HepG2 (cell line): ENCODE measurements around the gene FYB2.

Experiments used
- CENPT ChIP-seq: sonication (generic); formaldehyde crosslinking; IDR thresholded peaks from 2 replicates; pipeline ENCODE4 v1.8.0; 2022; ENCODE audit warnings: low read depth, mild to moderate bottlenecking, moderate library complexity, missing genetic modification reagents
- GATAD2A ChIP-seq: IDR thresholded peaks from 2 replicates; pipeline ENCODE4 v1.6.1; 2016
- LBX2 ChIP-seq: sonication (generic); formaldehyde crosslinking; IDR thresholded peaks from 2 replicates; pipeline ENCODE4 v1.5.0; 2020; ENCODE audit warnings: missing genetic modification reagents, mild to moderate bottlenecking, borderline replicate concordance
- ZNF10 ChIP-seq: sonication (generic); formaldehyde crosslinking; IDR thresholded peaks from 2 replicates; pipeline ENCODE4 v1.4.0; 2020; ENCODE audit warnings: mild to moderate bottlenecking, low read depth, missing genetic modification reagents, borderline replicate concordance
- ZNF121 ChIP-seq: sonication (generic); formaldehyde crosslinking; IDR thresholded peaks from 2 replicates; pipeline ENCODE4 v1.5.0; 2020; ENCODE audit warnings: mild to moderate bottlenecking, missing genetic modification reagents
- ZNF354B ChIP-seq: sonication (generic); formaldehyde crosslinking; IDR thresholded peaks from 2 replicates; pipeline ENCODE4 v1.8.0; 2022; ENCODE audit warnings: mild to moderate bottlenecking, missing genetic modification reagents
- TF ChIP-seq, protein P1 (sequence below): conservative IDR thresholded peaks from 2 replicates; pipeline ENCODE4 v1.6.1; 2018; ENCODE audit warnings: missing genetic modification reagents
- TF ChIP-seq, protein P2 (sequence below), 2 experiments: sonication (generic) in 1 of 2; formaldehyde crosslinking in 1 of 2; IDR thresholded peaks; 2 replicates each; pipeline versions ENCODE4 v1.5.1 to v1.6.1; 2011 to 2020; ENCODE audit warnings: borderline replicate concordance in 1 of 2, low read depth in 1 of 2, low read length in 1 of 2, mild to moderate bottlenecking in 1 of 2, missing genetic modification reagents in 1 of 2, moderate library complexity in 1 of 2
- TF ChIP-seq, protein P3 (sequence below): IDR thresholded peaks from 2 replicates; pipeline ENCODE4 v1.6.1; 2016; ENCODE audit warnings: missing biosample characterization, missing genetic modification reagents, low read depth
- TF ChIP-seq, protein P4 (sequence below): sonication (generic); formaldehyde crosslinking; IDR thresholded peaks from 2 replicates; pipeline ENCODE4 v1.5.0; 2020; ENCODE audit warnings: mild to moderate bottlenecking, missing genetic modification reagents, moderate library complexity
- TF ChIP-seq, protein P5 (sequence below): sonication (generic); formaldehyde crosslinking; IDR thresholded peaks from one replicate; pipeline ENCODE4 v1.5.1; 2020; ENCODE audit warnings: mild to moderate bottlenecking, missing genetic modification reagents; ENCODE audit errors: not compliant biosample characterization

DNA sequence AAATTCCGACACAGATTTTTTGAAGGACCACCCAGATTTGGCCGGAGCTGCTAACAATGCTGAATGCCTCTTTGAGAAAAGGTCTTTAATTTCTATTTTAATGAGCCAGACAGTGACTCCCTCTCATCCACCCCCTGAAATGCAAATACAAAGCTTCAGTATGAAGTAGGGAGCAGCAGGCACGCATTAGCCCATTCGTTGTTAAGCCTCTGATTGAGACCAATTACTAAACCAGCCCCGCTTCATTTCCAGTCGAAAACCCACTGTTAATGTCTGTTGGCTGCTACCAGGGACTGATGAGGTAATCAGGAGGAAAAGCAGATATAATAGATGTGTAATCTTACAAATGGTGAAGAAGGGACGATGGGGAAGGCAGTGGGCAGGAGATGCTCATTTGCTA, 30.5 kb upstream of the FYB2 start:
- TF ChIP-seq, protein P1, sequence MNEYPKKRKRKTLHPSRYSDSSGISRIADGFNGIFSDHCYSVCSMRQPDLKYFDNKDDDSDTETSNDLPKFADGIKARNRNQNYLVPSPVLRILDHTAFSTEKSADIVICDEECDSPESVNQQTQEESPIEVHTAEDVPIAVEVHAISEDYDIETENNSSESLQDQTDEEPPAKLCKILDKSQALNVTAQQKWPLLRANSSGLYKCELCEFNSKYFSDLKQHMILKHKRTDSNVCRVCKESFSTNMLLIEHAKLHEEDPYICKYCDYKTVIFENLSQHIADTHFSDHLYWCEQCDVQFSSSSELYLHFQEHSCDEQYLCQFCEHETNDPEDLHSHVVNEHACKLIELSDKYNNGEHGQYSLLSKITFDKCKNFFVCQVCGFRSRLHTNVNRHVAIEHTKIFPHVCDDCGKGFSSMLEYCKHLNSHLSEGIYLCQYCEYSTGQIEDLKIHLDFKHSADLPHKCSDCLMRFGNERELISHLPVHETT (CRISPR knock-in tag), result no peak
- no peak for TF ChIP-seq ZNF121
- TF ChIP-seq, protein P2, sequence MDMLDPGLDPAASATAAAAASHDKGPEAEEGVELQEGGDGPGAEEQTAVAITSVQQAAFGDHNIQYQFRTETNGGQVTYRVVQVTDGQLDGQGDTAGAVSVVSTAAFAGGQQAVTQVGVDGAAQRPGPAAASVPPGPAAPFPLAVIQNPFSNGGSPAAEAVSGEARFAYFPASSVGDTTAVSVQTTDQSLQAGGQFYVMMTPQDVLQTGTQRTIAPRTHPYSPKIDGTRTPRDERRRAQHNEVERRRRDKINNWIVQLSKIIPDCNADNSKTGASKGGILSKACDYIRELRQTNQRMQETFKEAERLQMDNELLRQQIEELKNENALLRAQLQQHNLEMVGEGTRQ (IDR thresholded peaks at IDR 0.05; ENCODE audit: low read depth, low read length), result no peak
- TF ChIP-seq, protein P2 (CRISPR knock-in tag; IDR thresholded peaks at IDR 0.05; ENCODE audit: borderline replicate concordance), result no peak
- TF ChIP-seq ZNF354B (CRISPR knock-in tag), result no peak
- TF ChIP-seq, protein P3, sequence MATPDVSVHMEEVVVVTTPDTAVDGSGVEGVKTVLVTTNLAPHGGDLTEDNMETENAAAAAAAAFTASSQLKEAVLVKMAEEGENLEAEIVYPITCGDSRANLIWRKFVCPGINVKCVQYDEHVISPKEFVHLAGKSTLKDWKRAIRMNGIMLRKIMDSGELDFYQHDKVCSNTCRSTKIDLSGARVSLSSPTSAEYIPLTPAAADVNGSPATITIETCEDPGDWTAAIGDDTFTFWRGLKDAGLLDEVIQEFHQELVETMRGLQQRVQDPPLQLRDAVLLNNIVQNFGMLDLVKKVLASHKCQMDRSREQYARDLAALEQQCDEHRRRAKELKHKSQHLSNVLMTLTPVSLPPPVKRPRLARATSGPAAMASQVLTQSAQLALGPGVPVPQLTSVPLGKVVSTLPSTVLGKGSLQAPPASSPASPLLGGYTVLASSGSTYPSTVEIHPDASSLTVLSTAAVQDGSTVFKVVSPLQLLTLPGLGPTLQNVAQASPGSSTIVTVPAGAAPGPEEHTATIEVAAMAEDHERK (CRISPR knock-in tag), result no peak
- no peak for TF ChIP-seq CENPT (CRISPR knock-in tag)
- TF ChIP-seq, protein P4, sequence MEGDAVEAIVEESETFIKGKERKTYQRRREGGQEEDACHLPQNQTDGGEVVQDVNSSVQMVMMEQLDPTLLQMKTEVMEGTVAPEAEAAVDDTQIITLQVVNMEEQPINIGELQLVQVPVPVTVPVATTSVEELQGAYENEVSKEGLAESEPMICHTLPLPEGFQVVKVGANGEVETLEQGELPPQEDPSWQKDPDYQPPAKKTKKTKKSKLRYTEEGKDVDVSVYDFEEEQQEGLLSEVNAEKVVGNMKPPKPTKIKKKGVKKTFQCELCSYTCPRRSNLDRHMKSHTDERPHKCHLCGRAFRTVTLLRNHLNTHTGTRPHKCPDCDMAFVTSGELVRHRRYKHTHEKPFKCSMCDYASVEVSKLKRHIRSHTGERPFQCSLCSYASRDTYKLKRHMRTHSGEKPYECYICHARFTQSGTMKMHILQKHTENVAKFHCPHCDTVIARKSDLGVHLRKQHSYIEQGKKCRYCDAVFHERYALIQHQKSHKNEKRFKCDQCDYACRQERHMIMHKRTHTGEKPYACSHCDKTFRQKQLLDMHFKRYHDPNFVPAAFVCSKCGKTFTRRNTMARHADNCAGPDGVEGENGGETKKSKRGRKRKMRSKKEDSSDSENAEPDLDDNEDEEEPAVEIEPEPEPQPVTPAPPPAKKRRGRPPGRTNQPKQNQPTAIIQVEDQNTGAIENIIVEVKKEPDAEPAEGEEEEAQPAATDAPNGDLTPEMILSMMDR (CRISPR knock-in tag), result no peak
- no peak for TF ChIP-seq GATAD2A (CRISPR knock-in tag)
- TF ChIP-seq LBX2 (CRISPR knock-in tag), result no peak
- TF ChIP-seq, protein P5, sequence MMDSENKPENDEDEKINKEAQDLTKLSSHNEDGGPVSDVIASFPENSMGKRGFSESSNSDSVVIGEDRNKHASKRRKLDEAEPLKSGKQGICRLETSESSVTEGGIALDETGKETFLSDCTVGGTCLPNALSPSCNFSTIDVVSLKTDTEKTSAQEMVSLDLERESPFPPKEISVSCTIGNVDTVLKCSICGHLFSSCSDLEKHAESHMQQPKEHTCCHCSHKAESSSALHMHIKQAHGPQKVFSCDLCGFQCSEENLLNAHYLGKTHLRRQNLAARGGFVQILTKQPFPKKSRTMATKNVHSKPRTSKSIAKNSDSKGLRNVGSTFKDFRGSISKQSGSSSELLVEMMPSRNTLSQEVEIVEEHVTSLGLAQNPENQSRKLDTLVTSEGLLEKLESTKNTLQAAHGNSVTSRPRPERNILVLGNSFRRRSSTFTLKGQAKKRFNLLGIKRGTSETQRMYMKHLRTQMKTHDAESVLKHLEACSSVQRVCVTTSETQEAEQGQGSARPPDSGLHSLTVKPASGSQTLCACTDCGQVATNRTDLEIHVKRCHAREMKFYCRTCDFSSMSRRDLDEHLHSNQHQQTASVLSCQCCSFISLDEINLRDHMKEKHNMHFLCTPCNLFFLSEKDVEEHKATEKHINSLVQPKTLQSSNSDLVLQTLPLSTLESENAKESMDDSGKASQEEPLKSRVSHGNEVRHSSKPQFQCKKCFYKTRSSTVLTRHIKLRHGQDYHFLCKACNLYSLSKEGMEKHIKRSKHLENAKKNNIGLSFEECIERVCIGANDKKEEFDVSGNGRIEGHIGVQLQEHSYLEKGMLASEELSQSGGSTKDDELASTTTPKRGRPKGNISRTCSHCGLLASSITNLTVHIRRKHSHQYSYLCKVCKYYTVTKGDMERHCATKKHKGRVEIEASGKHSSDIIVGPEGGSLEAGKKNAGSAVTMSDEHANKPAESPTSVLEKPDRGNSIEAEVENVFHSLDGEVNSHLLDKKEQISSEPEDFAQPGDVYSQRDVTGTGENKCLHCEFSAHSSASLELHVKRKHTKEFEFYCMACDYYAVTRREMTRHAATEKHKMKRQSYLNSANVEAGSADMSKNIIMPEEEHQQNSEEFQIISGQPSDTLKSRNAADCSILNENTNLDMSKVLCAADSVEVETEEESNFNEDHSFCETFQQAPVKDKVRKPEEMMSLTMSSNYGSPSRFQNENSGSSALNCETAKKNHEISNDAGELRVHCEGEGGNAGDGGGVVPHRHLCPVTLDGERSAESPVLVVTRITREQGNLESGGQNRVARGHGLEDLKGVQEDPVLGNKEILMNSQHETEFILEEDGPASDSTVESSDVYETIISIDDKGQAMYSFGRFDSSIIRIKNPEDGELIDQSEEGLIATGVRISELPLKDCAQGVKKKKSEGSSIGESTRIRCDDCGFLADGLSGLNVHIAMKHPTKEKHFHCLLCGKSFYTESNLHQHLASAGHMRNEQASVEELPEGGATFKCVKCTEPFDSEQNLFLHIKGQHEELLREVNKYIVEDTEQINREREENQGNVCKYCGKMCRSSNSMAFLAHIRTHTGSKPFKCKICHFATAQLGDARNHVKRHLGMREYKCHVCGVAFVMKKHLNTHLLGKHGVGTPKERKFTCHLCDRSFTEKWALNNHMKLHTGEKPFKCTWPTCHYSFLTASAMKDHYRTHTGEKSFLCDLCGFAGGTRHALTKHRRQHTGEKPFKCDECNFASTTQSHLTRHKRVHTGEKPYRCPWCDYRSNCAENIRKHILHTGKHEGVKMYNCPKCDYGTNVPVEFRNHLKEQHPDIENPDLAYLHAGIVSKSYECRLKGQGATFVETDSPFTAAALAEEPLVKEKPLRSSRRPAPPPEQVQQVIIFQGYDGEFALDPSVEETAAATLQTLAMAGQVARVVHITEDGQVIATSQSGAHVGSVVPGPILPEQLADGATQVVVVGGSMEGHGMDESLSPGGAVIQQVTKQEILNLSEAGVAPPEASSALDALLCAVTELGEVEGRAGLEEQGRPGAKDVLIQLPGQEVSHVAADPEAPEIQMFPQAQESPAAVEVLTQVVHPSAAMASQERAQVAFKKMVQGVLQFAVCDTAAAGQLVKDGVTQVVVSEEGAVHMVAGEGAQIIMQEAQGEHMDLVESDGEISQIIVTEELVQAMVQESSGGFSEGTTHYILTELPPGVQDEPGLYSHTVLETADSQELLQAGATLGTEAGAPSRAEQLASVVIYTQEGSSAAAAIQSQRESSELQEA (CRISPR knock-in tag), result no peak
- no peak for TF ChIP-seq ZNF10 (CRISPR knock-in tag)
